ENCODE results near the gene TMEM145. TPM values are rescaled to one million over a fixed set of nuclear protein-coding genes. Genes with fewer than 3 reads are reported as not detected.

Gene TMEM145
- total RNA-seq, 1 donor from 2014 or later: 0.63 TPM

- DNase-seq (ENCODE audit: low spot score): no peak
Observed at GRCh38 chr19:42361545-42361910, 48.4 kb downstream of the TMEM145 start.

GRCh38 chr19:42362342-42362741 lies 49.2 kb downstream of the TMEM145 start:
- no peak for DNase-seq (ENCODE audit: low spot score)

DNA sequence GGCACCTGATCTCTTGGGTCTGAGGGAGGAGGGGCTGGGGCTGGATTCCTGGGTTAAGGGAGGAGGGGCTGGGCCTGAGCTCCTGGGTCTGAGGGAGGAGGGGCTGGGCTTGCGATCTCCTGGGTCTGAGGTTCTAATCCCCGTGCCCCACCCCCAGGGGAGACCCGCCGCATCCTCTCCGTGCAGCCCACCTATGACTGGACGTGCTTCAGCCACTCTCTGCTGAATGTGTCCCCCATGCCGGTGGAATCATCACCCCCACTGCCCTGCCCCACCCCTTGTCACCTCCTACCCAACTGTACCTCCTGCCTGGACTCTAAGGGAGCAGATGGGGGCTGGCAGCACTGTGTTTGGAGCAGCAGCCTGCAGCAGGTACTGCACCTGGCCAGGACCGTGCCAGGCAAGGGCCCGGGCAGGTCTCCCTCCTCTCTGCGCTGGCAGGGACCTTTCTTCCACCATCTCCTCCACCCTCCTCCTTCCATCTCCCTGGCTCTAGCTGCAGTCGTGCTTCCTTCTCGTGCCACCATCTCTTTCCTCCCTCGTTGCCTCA lies 49.9 kb downstream of the TMEM145 start:
- no peak for DNase-seq (ENCODE audit: low spot score)

GRCh38 chr19:42363614-42364346 lies 50.7 kb downstream of the TMEM145 start:
- no peak for DNase-seq (ENCODE audit: low spot score)

DNA sequence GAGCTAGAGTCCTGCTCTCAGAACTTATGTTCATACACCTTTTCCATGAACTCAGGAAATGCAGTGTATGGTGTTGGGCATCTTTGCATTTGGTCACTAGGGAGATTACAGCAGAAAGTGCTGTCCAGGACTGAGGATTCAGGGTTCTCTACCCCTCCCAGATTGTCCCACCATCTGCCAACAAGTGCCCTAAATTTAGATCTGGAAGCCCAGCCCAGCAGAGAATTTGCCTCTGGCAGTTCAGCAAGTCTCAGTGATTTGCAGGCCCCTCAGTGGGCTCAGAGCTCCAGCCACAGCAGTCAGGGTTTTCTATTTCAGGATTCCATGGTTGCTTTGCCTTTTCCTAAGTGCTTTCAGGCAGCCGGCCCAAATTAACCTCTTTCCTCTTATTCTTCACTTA lies 53.6 kb downstream of the TMEM145 start:
- no peak for DNase-seq (ENCODE audit: low spot score)

DNA sequence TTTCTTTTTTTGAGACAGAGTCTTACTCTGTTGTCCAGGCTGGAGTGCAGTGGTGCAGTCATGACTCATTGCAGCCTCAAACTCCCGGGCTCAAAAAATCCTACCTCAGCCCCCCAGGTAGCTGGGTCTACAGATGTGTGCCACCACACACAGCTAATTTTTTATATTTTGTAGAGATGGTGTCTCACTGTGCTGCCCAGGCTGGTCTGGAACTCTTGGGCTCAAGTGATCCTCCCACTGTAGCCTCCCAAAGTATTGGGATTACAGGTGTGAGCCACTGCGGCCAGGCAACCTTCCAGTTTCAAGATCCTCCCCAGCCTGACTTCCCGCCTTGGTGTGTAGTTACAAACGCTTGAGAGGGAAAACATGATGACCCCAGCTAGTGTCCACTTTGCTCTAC lies 54.8 kb downstream of the TMEM145 start:
- DNase-seq (ENCODE audit: low spot score): no peak

- DNase-seq (ENCODE audit: low spot score): no peak
Observed at GRCh38 chr19:42368360-42368759, 55.3 kb downstream of the TMEM145 start.

GRCh38 chr19:42368765-42369164 lies 55.7 kb downstream of the TMEM145 start:
- no peak for DNase-seq (ENCODE audit: low spot score)

DNA sequence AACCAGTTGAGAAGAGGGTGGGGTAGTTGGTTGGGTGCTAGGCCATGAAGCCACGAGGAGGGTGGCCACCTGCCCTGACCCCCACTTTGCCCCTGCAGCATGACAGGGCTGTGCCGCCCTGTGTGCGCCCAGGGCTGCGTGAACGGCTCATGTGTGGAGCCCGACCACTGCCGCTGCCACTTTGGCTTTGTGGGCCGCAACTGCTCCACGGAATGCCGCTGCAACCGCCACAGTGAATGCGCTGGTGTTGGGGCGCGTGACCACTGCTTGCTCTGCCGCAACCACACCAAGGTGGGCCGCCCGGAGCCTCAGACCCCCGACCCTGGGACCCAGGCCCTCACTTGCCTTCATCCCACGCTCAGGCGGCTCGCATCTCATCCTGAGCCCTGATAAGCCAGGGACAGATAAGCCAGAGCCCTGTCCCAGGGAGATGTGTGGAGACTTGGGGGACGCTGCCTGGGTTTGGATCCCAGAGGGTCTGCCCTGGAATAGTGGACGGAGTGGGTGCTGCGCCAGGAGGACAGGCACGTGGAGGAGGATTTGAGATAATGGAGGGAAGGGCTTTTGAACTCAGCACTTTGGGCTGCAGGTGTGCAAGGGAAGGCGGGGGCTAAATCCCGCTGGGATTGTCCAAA lies 56.4 kb downstream of the TMEM145 start:
- DNase-seq (ENCODE audit: low spot score): no peak

DNA sequence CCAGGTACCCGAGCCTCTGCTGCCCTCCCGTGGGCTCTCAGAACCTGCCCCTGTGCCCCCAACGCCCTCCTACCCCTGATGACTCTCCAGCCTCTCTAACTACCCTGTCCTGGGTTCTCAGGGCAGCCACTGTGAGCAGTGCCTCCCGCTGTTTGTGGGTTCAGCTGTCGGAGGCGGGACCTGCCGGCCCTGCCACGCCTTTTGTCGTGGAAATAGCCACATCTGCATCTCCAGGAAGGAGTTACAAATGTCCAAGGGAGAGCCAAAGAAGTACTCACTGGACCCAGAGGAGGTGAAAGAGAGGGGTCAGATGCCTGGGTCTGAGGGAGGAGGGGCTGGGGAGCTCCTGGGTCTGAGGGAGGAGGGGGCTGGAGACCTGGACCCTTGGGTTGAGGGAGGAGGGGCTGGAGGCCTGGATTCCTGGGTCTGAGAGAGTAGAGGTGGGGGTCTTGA lies 57.0 kb downstream of the TMEM145 start:
- DNase-seq (ENCODE audit: low spot score): no peak

DNA sequence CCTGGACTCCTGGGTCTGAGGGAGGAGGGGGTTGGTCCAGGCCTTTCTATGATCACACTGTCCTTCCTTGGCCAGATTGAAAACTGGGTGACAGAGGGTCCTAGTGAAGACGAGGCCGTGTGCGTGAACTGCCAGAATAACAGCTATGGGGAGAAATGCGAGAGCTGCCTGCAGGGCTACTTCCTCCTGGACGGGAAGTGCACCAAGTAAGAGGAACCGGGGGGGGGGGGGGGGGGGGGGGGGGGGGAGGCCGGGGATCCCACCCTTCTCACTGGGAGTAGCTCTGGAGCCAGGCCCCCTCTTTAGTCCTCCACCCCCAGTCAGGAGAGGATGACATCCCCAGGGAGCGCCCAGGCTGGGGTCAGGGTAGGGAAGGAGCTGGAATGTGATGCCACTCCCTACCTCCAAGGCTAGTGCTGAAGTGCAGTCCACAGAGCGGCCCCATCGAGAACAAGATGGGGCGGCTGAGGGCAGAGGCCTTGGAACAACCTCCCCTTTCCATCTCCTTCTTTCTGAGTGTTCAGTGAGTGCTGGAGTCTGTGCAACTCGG lies 57.6 kb downstream of the TMEM145 start:
- no peak for DNase-seq (ENCODE audit: low spot score)

Other genes with a start within 250 kb of the TMEM145 start
- gene GRIK5, start 243.1 kb upstream of the TMEM145 start, total RNA-seq: 9.8 TPM
- gene ZNF574, start 237.1 kb upstream of the TMEM145 start, total RNA-seq: 17.1 TPM
- 4.3 TPM for gene POU2F2, start 180.9 kb upstream of the TMEM145 start, total RNA-seq
- 35.0 TPM for gene DEDD2, start 95.6 kb upstream of the TMEM145 start, total RNA-seq
- gene ZNF526, start 93.0 kb upstream of the TMEM145 start, total RNA-seq: 12.1 TPM
- gene GSK3A, start 70.7 kb upstream of the TMEM145 start, total RNA-seq: 49.8 TPM
- 68.3 TPM for gene ERF, start 58.2 kb upstream of the TMEM145 start, total RNA-seq
- 93.4 TPM for gene CIC, start 44.1 kb upstream of the TMEM145 start, total RNA-seq
- 0.75 TPM for gene PRR19, start 11.2 kb upstream of the TMEM145 start, total RNA-seq
- 28.6 TPM for gene PAFAH1B3, start 10.7 kb upstream of the TMEM145 start, total RNA-seq
- 32.8 TPM for gene MEGF8, start 12.3 kb downstream of the TMEM145 start, total RNA-seq
- 1.9 TPM for gene CNFN, start 77.0 kb downstream of the TMEM145 start, total RNA-seq
- gene LIPE, start 114.1 kb downstream of the TMEM145 start, total RNA-seq: 20.9 TPM
- gene CXCL17, start 129.6 kb downstream of the TMEM145 start, total RNA-seq: 2.1 TPM
- gene CEACAM1, start 215.2 kb downstream of the TMEM145 start, total RNA-seq: 19.5 TPM

Data from mucosa of gallbladder (tissue), 1 donor.